Measurements from ENCODE around the gene LENG1. TPM values are rescaled to one million over a fixed set of nuclear protein-coding genes. Genes with fewer than 3 reads are reported as not detected.
A peak's percentile ranks its signal among the peaks of the same experiment; 100 is the strongest.

The LENG1 gene
- total RNA-seq (5.0 and 6.9 TPM in 2 replicates), polyA plus RNA-seq (2.1 and 3.0 TPM in 2 replicates), polyA minus RNA-seq (0.51 and 1.5 TPM in 2 replicates), Bru-seq, nascent RNA (percentile 57 among the genes with signal in this experiment), BruChase-seq, experiment 1, labeled RNA remaining after a 6-hour chase (percentile 50 among the genes with signal in this experiment), BruChase-seq, experiment 2, labeled RNA remaining after a 2-hour chase (percentile 49 among the genes with signal in this experiment)
- 4.1 and 5.2 TPM in 2 replicates for polyA plus RNA-seq (2011; cell fraction: cytosol; rRNA removed)
- polyA plus RNA-seq (2011; cell fraction: nucleus; rRNA removed), result 2.3 and 3.6 TPM in 2 replicates
- 4.3 and 6.3 TPM in 2 replicates for polyA plus RNA-seq (2012)
- 1.4 TPM for polyA minus RNA-seq (2011; cell fraction: cytosol; rRNA and poly(A)+ RNA removed)
- 0.38 and 2.5 TPM in 2 replicates for polyA minus RNA-seq (2011; cell fraction: nucleus; rRNA and poly(A)+ RNA removed)
- long read RNA-seq, transcript LENG1-201 (4 exons, 1,542 nt), result major isoform, 34 of 36 reads
- long read RNA-seq, partial matches to known transcripts, result 1 of 36 reads
- long read RNA-seq, other reads (novel, unspliced or antisense), result 1 of 36 reads

DNA sequence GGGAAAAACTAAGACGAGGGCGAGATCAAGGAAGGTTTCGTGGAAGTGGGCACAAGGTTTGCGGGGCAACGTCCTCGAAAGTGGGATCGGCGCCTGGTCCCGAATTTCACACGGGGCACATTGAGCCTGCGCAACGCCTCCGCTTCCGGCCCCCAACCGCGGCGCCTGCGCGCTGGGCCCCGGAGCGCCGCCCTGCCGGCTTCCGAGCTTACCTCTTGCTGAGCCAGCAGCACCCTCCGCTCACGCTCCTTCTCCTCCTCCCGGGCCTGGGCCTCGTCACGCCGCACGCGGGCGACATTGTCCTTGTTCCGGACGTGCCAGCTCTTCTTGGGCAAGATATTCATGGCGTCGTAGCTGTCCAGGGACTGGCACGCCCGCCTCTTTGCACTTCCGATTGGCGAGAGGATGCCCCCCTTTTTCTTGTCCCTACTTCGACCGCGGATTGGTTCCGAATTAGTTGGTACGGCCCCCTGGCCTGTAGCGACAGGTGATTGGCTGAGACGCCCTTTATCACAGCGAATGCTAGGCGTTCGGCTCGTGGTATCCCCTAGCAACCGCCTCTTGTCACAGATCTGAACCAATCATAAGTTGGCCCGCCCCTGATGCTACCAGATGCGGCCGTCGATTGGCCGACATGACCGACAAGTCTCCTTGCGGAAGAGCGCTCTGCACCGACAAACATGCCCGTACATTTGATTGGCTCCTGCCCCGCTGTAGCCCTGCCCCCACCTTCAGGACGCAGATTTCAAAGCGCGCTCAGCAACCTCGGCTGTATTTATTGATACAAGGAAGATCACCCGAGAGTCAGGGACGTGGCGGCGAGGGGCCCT is at the start of gene LENG1:
Gene LENG1, minus strand, starts transcription at position 370 of the 830 bp plus-strand sequence. Its CDS starts 26 bp downstream, at position 344.
- Histone ChIP-seq H3K9me1 (replicated peaks; ENCODE audit: control insufficient read depth, extremely low read depth, insufficient read depth, low read length) (no peaks in the 10 kb centered on the region), H3K27me3 (ENCODE audit: control insufficient read depth in 2 of 2, insufficient read depth in 2 of 2, low read length in 2 of 2) (peaks cover 0 to 8% of the 10 kb centered on the region in 2 experiments), H3K79me2 (ENCODE audit: control insufficient read depth, insufficient read depth, low read length) (peaks cover 4% of the 10 kb centered on the region), H3K9me3 (replicated peaks; ENCODE audit: control insufficient read depth, insufficient read depth, low read length) (no peaks in the 10 kb centered on the region), H2AFZ (ENCODE audit: low read depth, low read length) (peak within 1 kb of the TSS; percentile 73), H3K4me2 (ENCODE audit: insufficient read depth, low read length) (peak within 1 kb of the TSS; percentile 76), H3K27ac (ENCODE audit: insufficient read depth, low read depth, low read length) (peak within 1 kb of the TSS; percentile 71), H3K4me3 (replicated peaks in 1 of 3; ENCODE audit: insufficient read depth in 1 of 3, low read depth in 1 of 3, low read length in 3 of 3) (peak within 1 kb of the TSS; percentile 56 to 80 (median 77)), H3K4me1 (ENCODE audit: control insufficient read depth, extremely low read depth, insufficient read depth, low read length) (peaks cover 18% of the 10 kb centered on the region), H3K9ac (replicated peaks; ENCODE audit: extremely low read depth, insufficient read depth, low read length) (peak within 1 kb of the TSS; percentile 81), H4K20me1 (replicated peaks; ENCODE audit: control insufficient read depth, extremely low read depth, insufficient read depth, low read length) (no peaks in the 10 kb centered on the region), H3K36me3 (ENCODE audit: control insufficient read depth in 2 of 2, extremely low read depth in 1 of 2, insufficient read depth in 2 of 2, low read length in 2 of 2) (peaks cover 6 to 23% of the 10 kb centered on the region in 2 experiments)
- intact Hi-C loops (cut with micrococcal nuclease), result loop anchor here (1.0 to 5.0 kb wide), 6 partner anchors 10 to 298 kb away; partner anchors contain the start of genes CNOT3, PRPF31, RPS9 and TFPT
- DNase-seq (ENCODE audit: low read depth, low spot score) (peak; percentile 100), FAIRE-seq (peak; percentile 100)
- ChIA-PET CTCF (interaction anchor here (0.7 to 1.8 kb wide), 9 partner anchors 13 to 1474 kb away, joined by 3 to 8 read pairs (median 3); partner anchors contain the start of genes CNOT3, LENG8, MBOAT7 and TMC4), POLR2A (interaction anchor here (0.5 to 1.6 kb wide), 3 partner anchors 9 to 30 kb away, joined by 3 to 4 read pairs (median 3); partner anchors contain the start of gene MBOAT7)
- TF ChIP-seq, protein P1, sequence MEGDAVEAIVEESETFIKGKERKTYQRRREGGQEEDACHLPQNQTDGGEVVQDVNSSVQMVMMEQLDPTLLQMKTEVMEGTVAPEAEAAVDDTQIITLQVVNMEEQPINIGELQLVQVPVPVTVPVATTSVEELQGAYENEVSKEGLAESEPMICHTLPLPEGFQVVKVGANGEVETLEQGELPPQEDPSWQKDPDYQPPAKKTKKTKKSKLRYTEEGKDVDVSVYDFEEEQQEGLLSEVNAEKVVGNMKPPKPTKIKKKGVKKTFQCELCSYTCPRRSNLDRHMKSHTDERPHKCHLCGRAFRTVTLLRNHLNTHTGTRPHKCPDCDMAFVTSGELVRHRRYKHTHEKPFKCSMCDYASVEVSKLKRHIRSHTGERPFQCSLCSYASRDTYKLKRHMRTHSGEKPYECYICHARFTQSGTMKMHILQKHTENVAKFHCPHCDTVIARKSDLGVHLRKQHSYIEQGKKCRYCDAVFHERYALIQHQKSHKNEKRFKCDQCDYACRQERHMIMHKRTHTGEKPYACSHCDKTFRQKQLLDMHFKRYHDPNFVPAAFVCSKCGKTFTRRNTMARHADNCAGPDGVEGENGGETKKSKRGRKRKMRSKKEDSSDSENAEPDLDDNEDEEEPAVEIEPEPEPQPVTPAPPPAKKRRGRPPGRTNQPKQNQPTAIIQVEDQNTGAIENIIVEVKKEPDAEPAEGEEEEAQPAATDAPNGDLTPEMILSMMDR (IDR thresholded peaks at IDR 0.05; ENCODE audit: extremely low read depth in 1 of 2, insufficient read depth in 1 of 2, low read depth in 1 of 2, low read length in 2 of 2), result peak; percentile 24 to 29
- TF ChIP-seq FOS (IDR thresholded peaks at IDR 0.05; ENCODE audit: borderline replicate concordance, insufficient read depth, low read length) (no peak), JUN (IDR thresholded peaks at IDR 0.05; ENCODE audit: borderline replicate concordance, insufficient read depth, insufficient read length, low read depth) (no peak), POLR2AphosphoS5 (IDR thresholded peaks at IDR 0.05; ENCODE audit: insufficient read depth, low read depth, low read length) (peak; percentile 41), MYC (IDR thresholded peaks at IDR 0.05; ENCODE audit: low read depth, low read length) (no peak), POLR2A (IDR thresholded peaks at IDR 0.05; ENCODE audit: low read depth, low read length) (peak; percentile 83)
- TF ChIP-seq, protein P2, sequence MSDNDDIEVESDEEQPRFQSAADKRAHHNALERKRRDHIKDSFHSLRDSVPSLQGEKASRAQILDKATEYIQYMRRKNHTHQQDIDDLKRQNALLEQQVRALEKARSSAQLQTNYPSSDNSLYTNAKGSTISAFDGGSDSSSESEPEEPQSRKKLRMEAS (IDR thresholded peaks at IDR 0.05; ENCODE audit: insufficient read depth, insufficient read length), result no peak
- dilution Hi-C loops (cut with MboI; ENCODE audit: extremely low pct_ligation_motif_present, low sequenced_read_pairs), result no loop called here
- no TSS peak for BruUV-seq (replicated peaks)
